Measurements from ENCODE around the gene CTXN3. TPM values are rescaled to one million over a fixed set of nuclear protein-coding genes. Genes with fewer than 3 reads are reported as not detected.

The CTXN3 gene
- total RNA-seq = not detected
- total RNA-seq (2013) = not detected
- 0 reads per million in 29 experiments for total RNA-seq

DNA sequence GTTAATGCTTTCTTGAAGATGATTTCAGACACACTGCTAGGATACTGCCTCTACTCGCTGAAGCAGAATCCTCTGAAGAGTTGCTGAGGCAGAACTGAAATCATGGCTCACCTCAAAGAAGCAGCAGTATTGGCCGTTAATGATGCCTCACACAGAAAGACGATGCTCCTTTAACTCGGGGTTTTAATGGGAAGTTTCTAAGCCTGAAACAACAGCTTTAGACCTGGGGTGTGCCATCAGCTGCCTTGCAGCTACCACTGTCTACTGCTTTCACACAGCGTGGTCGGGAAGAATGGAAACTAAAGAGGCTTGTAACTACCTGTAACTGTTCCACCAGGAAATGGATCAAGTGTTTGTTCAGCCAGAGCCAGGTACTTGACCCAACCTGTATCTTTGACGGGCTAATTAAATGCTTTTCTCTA lies at the start of gene CTXN3:
CTXN3 (plus strand) TSS at position 65 of the 422 bp plus-strand sequence. CDS start 8,440 bp downstream, outside the sequence.
- ChIA-PET POLR2A (no interaction called here), CTCF (no interaction called here)
- H3K27me3 Mint-ChIP-seq = peaks cover 4 to 7% of the 10 kb centered on the region in 2 donors

DNA sequence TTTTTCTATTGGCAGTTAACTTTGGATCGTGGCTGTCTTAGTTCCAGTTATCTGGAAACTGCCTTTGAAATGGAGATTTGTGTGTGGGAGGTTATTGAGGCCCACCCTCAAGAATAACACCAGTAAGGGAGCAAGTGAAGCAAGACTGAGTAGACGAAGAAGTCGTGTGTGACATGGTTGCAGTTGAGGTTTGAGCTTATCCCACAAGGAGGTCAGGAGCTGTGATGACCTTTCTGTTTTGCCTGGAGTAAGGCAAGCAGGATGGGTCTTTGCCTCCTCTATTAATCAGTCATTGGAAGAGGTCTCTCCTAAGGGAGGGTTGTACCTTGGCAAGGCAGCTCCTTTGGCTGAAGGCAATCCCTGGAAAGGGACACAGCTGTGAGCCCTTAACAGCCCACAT lies 49.6 kb upstream of the CTXN3 start:
- no peak for ATAC-seq (replicated peaks in 1 of 4)
- H3K4me3 Mint-ChIP-seq = no peak overlapping the region
- no peaks in the 10 kb centered on the region for H3K36me3 ChIP-seq (ENCODE audit: control insufficient read depth in 2 of 2, extremely low read depth in 1 of 2, insufficient read depth in 1 of 2, low read length in 1 of 2)
- H3K4me3 ChIP-seq (ENCODE audit: control insufficient read depth in 1 of 2, extremely low read depth in 1 of 2, low read length in 1 of 2) = no peak overlapping the region
- no peak overlapping the region for H3K27ac Mint-ChIP-seq
- H3K9me3 Mint-ChIP-seq = no peaks in the 10 kb centered on the region
- H3K36me3 Mint-ChIP-seq = no peaks in the 10 kb centered on the region
- no peak for DNase-seq
- ChIA-PET CTCF (no interaction called here), POLR2A (interaction anchor here in 1 of 2 donors (0.6 kb wide), 1 partner anchor 10 kb away, joined by 13 read pairs; no protein-coding TSS in a partner anchor)
- H3K4me1 ChIP-seq (ENCODE audit: control insufficient read depth in 1 of 2, extremely low read depth in 1 of 2, insufficient read depth in 2 of 2, low read length in 2 of 2) = peaks cover 0 to 18% of the 10 kb centered on the region in 2 experiments
- peaks cover 6 to 8% of the 10 kb centered on the region in 2 donors for H3K27me3 Mint-ChIP-seq
- H3K4me1 Mint-ChIP-seq = peaks cover 9 to 25% (median 11%) of the 10 kb centered on the region in 3 donors
- no peak overlapping the region for H3K27ac ChIP-seq (ENCODE audit: low read length)
- peaks cover 0 to 2% of the 10 kb centered on the region in 2 experiments for H3K27me3 ChIP-seq (replicated peaks in 1 of 2; ENCODE audit: control insufficient read depth in 2 of 2, extremely low read depth in 1 of 2, insufficient read depth in 2 of 2, low read length in 1 of 2)
- H3K9me3 ChIP-seq = no peaks in the 10 kb centered on the region
- WGBS (ENCODE audit: insufficient coverage) = 60% methylated on average over 1 of the region's 3 CpGs

More for the DNA sequence above, at the start of gene CTXN3:
- Mint-ChIP-seq H3K4me1 (no peaks in the 10 kb centered on the region), H3K4me3 (no peak within 1 kb of the TSS), H3K36me3 (no peaks in the 10 kb centered on the region), H3K27ac (no peak within 1 kb of the TSS), H3K9me3 (no peaks in the 10 kb centered on the region)
- Histone ChIP-seq H3K9me3 (no peaks in the 10 kb centered on the region), H3K36me3 (ENCODE audit: control insufficient read depth in 2 of 2, extremely low read depth in 1 of 2, insufficient read depth in 1 of 2, low read length in 1 of 2) (no peaks in the 10 kb centered on the region), H3K4me3 (ENCODE audit: control insufficient read depth in 1 of 2, extremely low read depth in 1 of 2, low read length in 1 of 2) (no peak within 1 kb of the TSS), H3K4me1 (ENCODE audit: control insufficient read depth in 1 of 2, extremely low read depth in 1 of 2, insufficient read depth in 2 of 2, low read length in 2 of 2) (no peaks in the 10 kb centered on the region), H3K27ac (ENCODE audit: low read length) (no peak within 1 kb of the TSS), H3K27me3 (replicated peaks in 1 of 2; ENCODE audit: control insufficient read depth in 2 of 2, extremely low read depth in 1 of 2, insufficient read depth in 2 of 2, low read length in 1 of 2) (no peaks in the 10 kb centered on the region)
- no peak for DNase-seq
- no peak for ATAC-seq (replicated peaks in 1 of 4)
- 87% methylated on average over 5 of the region's 7 CpGs for WGBS (ENCODE audit: insufficient coverage)

DNA sequence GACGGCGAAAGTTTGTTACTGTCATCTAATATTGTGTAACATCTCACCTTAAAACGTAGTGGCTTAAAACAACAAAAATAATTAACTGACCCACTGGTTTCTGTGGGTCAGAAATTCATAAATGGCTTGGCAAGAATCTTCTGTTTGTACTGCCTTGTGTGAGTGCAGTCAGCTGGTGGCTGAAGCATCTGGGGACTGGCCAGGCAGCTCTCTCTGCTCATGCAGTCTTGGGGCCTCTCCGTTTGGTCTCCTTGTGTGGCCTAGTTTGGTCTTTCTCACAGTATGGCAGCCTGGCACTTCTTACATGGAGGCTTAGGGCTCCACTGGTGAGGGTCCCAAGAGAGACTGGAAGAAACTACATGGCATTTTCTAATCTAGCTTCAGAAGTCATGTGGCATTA lies 49.0 kb upstream of the CTXN3 start:
- ChIA-PET CTCF (no interaction called here), POLR2A (interaction anchor here in 1 of 2 donors (0.5 kb wide), 1 partner anchor 89 kb away, joined by 3 read pairs; no protein-coding TSS in a partner anchor)

DNA sequence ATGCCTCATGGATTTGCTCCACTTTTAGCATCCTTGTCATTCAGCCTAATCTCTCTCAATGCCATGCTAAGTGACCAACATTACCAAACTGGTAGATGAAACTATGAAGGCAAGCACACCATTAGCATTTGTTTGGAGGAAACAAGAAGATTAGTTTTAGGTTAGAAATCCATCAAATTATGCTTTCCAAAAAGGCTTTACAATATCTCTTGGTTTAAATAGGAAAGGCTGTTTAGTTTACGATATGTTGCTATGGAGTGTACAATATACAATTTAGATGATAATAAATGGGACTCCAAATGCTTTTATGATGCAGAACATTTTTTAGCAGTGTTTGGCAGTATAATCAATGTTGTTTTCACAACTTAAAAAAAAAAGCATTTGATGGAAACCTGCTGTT lies 47.8 kb upstream of the CTXN3 start:
- Histone ChIP-seq H3K27ac (ENCODE audit: low read length) (no peak overlapping the region), H3K36me3 (ENCODE audit: control insufficient read depth in 2 of 2, extremely low read depth in 1 of 2, insufficient read depth in 1 of 2, low read length in 1 of 2) (no peaks in the 10 kb centered on the region), H3K4me3 (ENCODE audit: control insufficient read depth in 1 of 2, extremely low read depth in 1 of 2, low read length in 1 of 2) (no peak overlapping the region), H3K4me1 (ENCODE audit: control insufficient read depth in 1 of 2, extremely low read depth in 1 of 2, insufficient read depth in 2 of 2, low read length in 2 of 2) (peaks cover 0 to 5% of the 10 kb centered on the region in 2 experiments), H3K9me3 (no peaks in the 10 kb centered on the region), H3K27me3 (replicated peaks in 1 of 2; ENCODE audit: control insufficient read depth in 2 of 2, extremely low read depth in 1 of 2, insufficient read depth in 2 of 2, low read length in 1 of 2) (peaks cover 0 to 2% of the 10 kb centered on the region in 2 experiments)
- H3K27ac Mint-ChIP-seq = no peak overlapping the region
- no peak overlapping the region for H3K4me3 Mint-ChIP-seq
- POLR2A ChIA-PET = no interaction called here
- H3K36me3 Mint-ChIP-seq = no peaks in the 10 kb centered on the region
- CTCF ChIA-PET = no interaction called here
- H3K9me3 Mint-ChIP-seq = no peaks in the 10 kb centered on the region
- H3K4me1 Mint-ChIP-seq = peaks cover 0 to 13% (median 3%) of the 10 kb centered on the region in 3 donors
- peaks cover 8 to 9% of the 10 kb centered on the region in 2 donors for H3K27me3 Mint-ChIP-seq
- no CpG with 5 or more reads among the region's 1 CpG for WGBS (ENCODE audit: insufficient coverage)
- ATAC-seq (replicated peaks in 1 of 4) (no peak), DNase-seq (no peak)

More for the DNA sequence above, 49.0 kb upstream of the CTXN3 start:
- Mint-ChIP-seq H3K27me3 (peaks cover 6 to 8% of the 10 kb centered on the region in 2 donors), H3K36me3 (no peaks in the 10 kb centered on the region), H3K4me1 (peaks cover 9 to 25% (median 10%) of the 10 kb centered on the region in 3 donors), H3K9me3 (no peaks in the 10 kb centered on the region), H3K27ac (no peak overlapping the region), H3K4me3 (no peak overlapping the region)
- Histone ChIP-seq H3K36me3 (ENCODE audit: control insufficient read depth in 2 of 2, extremely low read depth in 1 of 2, insufficient read depth in 1 of 2, low read length in 1 of 2) (no peaks in the 10 kb centered on the region), H3K27ac (ENCODE audit: low read length) (no peak overlapping the region), H3K27me3 (replicated peaks in 1 of 2; ENCODE audit: control insufficient read depth in 2 of 2, extremely low read depth in 1 of 2, insufficient read depth in 2 of 2, low read length in 1 of 2) (peaks cover 0 to 2% of the 10 kb centered on the region in 2 experiments), H3K9me3 (no peaks in the 10 kb centered on the region), H3K4me1 (ENCODE audit: control insufficient read depth in 1 of 2, extremely low read depth in 1 of 2, insufficient read depth in 2 of 2, low read length in 2 of 2) (peaks cover 0 to 15% of the 10 kb centered on the region in 2 experiments), H3K4me3 (ENCODE audit: control insufficient read depth in 1 of 2, extremely low read depth in 1 of 2, low read length in 1 of 2) (no peak overlapping the region)
- no peak for DNase-seq
- 80% methylated on average over 1 of the region's 4 CpGs for WGBS (ENCODE audit: insufficient coverage)
- no peak for ATAC-seq (replicated peaks in 1 of 4)

DNA sequence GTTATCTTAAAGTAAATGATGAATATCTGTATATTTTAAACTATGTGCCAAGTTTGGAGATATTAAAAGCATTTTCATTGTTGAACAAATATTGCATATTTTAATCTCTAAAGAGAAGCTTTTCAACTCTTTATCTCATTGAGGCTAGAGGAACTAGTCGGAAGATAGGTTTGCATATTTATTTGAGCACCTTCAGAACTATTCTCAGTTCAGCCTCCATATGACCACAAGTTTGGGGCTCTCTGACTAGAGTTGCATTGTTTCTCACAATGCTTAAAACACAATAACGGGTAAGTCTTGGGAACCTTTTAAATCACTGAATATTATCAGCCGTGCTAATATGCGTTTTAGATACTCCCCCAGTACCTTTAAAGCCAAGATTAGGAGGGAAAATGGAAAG lies 47.3 kb upstream of the CTXN3 start:
- Mint-ChIP-seq H3K9me3 (no peaks in the 10 kb centered on the region), H3K27me3 (peaks cover 8 to 9% of the 10 kb centered on the region in 2 donors), H3K36me3 (no peaks in the 10 kb centered on the region), H3K4me3 (no peak overlapping the region), H3K4me1 (peaks cover 0 to 8% (median 2%) of the 10 kb centered on the region in 3 donors), H3K27ac (no peak overlapping the region)
- no peaks in the 10 kb centered on the region for H3K36me3 ChIP-seq (ENCODE audit: control insufficient read depth in 2 of 2, extremely low read depth in 1 of 2, insufficient read depth in 1 of 2, low read length in 1 of 2)
- H3K4me3 ChIP-seq (ENCODE audit: control insufficient read depth in 1 of 2, extremely low read depth in 1 of 2, low read length in 1 of 2) = no peak overlapping the region
- H3K27me3 ChIP-seq (replicated peaks in 1 of 2; ENCODE audit: control insufficient read depth in 2 of 2, extremely low read depth in 1 of 2, insufficient read depth in 2 of 2, low read length in 1 of 2) = peaks cover 0 to 2% of the 10 kb centered on the region in 2 experiments
- H3K27ac ChIP-seq (ENCODE audit: low read length) = no peak overlapping the region
- no CpG with 5 or more reads among the region's 4 CpGs for WGBS (ENCODE audit: insufficient coverage)
- CTCF ChIA-PET = no interaction called here
- DNase-seq = no peak
- peaks cover 0 to 5% of the 10 kb centered on the region in 2 experiments for H3K4me1 ChIP-seq (ENCODE audit: control insufficient read depth in 1 of 2, extremely low read depth in 1 of 2, insufficient read depth in 2 of 2, low read length in 2 of 2)
- H3K9me3 ChIP-seq = no peaks in the 10 kb centered on the region
- POLR2A ChIA-PET = no interaction called here
- ATAC-seq (replicated peaks in 1 of 4) = no peak

DNA sequence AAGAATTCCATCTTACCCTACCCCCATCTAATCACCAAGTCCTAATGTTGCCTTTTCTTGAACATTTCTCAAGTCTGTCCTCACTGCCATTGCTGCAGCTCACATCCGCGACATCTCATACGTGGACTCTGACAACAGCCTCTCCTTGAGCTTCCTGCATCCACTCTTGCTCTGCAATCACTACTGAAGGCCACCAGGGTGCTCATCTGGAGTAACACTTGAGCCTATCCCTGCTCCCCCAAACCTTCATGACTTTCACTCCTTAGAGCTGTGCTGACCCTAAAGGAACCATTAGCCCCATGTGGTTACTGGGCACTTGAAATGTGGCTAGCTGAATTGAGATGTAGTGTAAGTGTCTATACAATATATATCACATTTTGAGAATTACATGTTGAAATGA lies 46.4 kb upstream of the CTXN3 start:
- peaks cover 0 to 5% (median 2%) of the 10 kb centered on the region in 3 donors for H3K4me1 Mint-ChIP-seq
- WGBS (ENCODE audit: insufficient coverage) = 100% methylated on average over 3 of the region's 3 CpGs
- ATAC-seq (replicated peaks in 1 of 4) = no peak
- POLR2A ChIA-PET = no interaction called here
- H3K27me3 ChIP-seq (replicated peaks in 1 of 2; ENCODE audit: control insufficient read depth in 2 of 2, extremely low read depth in 1 of 2, insufficient read depth in 2 of 2, low read length in 1 of 2) = peaks cover 0 to 2% of the 10 kb centered on the region in 2 experiments
- H3K36me3 Mint-ChIP-seq = no peaks in the 10 kb centered on the region
- no peaks in the 10 kb centered on the region for H3K36me3 ChIP-seq (ENCODE audit: control insufficient read depth in 2 of 2, extremely low read depth in 1 of 2, insufficient read depth in 1 of 2, low read length in 1 of 2)
- H3K4me3 ChIP-seq (ENCODE audit: control insufficient read depth in 1 of 2, extremely low read depth in 1 of 2, low read length in 1 of 2) = no peak overlapping the region
- no peaks in the 10 kb centered on the region for H3K4me1 ChIP-seq (ENCODE audit: control insufficient read depth in 1 of 2, extremely low read depth in 1 of 2, insufficient read depth in 2 of 2, low read length in 2 of 2)
- no peaks in the 10 kb centered on the region for H3K9me3 ChIP-seq
- no peak overlapping the region for H3K27ac ChIP-seq (ENCODE audit: low read length)
- no peak overlapping the region for H3K27ac Mint-ChIP-seq
- H3K4me3 Mint-ChIP-seq = no peak overlapping the region
- H3K9me3 Mint-ChIP-seq = no peaks in the 10 kb centered on the region
- DNase-seq = no peak
- H3K27me3 Mint-ChIP-seq = peaks cover 8 to 9% of the 10 kb centered on the region in 2 donors
- CTCF ChIA-PET = no interaction called here
